OCI-M1 (cell line): Measurements from ENCODE around the gene CD109.
"Not testable (repeated sequence)": the region's sequence is repeated elsewhere in the genome, so short reads cannot be mapped to it uniquely, and the experiment has no call there.

Experiments used
- DNase-seq: peaks from one replicate; lab custom pipeline; 2025; lab: John Stamatoyannopoulos, UW

CD109 gene

DNA sequence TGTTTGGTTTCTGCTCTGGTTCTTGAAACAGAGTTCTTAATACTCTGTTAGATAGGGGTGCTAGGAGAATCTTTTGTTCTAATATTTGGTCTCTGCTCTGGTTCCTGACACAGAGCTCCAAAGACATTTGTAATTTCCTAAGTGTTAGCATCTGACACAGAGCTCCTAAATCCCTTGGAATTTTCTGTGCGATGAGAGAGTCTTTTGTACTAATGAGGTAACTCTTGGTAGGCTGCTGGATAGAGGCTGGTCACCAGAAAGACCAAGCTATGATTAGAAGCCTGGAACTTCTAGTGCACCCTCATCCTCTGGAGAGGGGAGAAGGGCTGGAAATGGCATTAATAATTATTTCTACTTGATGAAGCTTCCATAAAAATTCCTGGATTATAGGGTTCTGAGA, 7.7 kb upstream of the CD109 start:
- no peak for DNase-seq

DNA sequence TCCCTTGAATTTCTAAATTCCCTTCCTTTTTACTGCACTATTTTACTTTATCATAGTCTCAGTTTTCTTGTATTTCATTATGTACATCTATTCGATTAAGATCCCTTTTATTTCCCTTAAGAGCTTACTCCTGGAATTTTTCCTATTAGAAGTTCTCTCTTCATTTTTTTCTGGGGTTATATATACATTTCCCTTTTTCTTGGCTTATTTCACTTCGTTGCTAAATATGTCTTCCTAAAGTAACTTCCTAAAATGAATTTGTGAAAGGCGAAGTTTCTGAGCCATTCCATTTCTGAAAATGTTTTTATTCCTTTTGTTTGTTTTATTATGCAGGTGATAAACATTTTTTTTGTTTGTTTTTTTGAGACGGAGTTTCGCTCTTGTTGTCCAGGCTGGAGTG, 5.9 kb upstream of the CD109 start:
- DNase-seq, result no peak

DNA sequence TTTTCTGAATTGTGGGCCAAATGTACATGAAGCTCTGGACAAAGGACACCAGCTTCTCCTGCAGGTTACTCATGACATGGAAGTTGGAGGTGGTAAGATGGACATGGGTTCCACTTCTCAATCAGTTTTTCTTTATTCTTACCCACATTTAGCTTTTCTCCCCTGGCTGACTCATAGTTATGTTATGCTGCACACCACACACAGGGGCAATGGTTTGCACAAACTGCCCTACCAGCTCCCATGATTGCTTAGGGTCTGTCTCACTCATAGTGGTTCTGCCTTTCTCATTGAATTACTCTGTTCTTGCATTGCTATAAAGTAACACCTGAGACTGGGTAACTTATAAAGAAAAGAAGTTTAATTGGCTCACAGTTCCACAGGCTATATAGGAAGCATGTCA, 4.5 kb upstream of the CD109 start:
- no peak for DNase-seq

DNA sequence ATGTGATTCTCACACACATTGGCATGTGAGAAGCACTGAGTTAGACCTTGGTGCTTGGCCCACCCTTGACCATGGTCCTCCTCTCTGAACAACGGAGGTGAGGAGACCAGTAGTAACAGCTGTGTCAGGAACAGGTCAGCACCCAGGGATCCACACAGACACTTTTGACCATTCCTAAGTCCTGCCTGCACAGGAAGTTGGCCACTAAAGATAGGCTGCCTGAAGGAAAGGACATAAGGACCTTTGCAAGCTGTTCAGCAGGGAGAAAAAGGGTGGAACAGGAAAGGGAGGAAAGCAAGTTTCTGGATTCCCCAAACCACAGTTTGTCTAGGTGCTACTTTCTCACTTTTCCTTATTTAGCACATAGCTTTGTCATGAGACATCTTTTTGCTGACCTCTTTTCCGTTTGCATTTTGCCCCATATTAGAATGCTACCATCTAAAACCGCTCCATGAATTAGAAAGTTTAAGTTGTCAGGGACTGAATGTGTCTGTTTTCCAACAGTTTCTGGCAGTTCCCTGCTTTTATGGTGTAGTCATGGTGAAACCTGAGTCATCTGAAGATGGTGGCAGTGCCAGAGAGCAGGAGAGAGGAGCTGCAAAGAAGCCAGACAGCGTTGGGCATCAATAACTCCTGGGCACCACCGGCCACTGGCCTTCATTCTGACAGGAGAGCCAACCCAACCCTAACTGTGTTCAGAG, 1.1 kb upstream of the CD109 start:
- no peak for DNase-seq

DNA sequence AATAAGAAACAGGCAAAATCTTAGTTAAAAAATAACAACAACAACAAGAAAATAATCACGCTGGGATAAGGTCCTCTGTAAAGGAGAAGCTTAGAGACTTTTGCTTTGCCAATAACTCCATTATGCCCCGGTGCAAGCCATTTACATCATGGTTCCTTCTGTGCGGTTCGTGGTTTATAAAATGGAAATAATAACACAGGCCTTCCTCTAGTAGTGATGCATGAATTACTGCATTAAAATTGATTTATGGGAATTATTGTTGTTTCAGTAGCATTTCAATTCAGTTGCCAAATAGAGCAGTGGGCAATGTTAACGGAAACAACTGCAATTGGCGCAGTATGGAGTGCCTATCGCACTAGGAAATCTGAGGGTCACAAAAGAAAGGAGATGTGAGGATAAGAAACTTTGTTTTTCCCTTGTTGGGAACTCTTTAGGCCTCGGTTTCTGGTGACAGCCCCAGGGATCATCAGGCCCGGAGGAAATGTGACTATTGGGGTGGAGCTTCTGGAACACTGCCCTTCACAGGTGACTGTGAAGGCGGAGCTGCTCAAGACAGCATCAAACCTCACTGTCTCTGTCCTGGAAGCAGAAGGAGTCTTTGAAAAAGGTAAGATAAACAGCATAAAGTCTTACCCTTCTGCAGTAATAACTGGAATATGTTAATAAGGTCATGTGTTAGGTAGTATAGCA, 1.1 kb downstream of the CD109 start:
- DNase-seq, result no peak

DNA sequence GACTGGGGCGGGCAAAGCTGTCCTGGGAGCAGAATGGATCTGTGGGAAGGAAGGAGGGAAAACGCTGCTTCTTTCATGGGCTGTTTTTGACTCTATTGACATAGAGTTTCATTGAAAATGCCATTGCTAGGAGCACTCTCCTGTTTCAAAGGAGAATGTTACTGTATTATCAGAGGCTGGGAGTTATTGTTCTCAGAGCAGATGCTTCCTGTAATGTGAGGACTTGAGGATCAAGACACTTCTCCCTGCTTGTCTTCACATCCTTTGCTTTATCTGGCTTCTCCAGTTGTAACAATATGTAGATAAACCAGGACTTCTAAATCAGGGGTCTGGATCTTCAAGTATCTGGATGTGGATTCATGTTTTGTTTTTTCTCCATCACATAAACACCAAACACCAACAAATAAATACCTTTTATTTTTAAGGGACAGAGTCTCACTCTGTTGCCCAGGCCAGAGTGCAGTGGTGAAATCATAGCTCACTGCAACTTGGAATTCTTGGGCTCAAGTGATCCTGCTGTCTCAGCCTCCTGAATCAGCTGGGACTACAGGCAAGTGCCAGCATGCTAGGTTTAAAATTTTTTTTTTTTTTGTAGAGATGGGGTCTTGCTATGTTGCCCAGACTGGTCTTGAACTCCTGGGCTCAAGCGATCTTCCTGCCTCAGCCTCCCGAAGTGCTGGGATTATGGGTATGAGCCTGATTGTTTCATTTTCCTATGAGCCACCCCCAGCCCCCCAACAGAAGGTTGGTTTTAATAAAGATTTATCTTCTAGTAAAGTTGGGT, 3.9 kb downstream of the CD109 start:
- no peak for DNase-seq

DNA sequence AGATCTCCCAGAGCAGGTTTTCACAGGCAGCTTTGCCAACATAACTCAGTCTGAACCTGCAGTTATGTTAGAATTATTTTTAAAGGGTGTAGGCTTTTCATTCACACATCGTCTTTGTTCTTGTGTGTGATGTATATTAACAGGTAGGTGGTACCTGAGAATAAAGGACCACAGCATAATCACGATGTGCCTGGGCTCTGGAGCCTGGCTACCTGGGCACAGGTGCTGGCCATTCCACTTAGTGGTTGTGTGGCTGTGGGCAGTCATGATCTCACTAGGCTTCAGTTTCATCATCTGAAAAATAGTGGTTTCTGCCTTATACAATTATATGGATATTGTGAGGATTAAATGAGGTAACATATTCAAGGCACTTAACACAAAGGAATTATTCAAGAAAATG, 6.4 kb downstream of the CD109 start:
- DNase-seq, result no peak

DNA sequence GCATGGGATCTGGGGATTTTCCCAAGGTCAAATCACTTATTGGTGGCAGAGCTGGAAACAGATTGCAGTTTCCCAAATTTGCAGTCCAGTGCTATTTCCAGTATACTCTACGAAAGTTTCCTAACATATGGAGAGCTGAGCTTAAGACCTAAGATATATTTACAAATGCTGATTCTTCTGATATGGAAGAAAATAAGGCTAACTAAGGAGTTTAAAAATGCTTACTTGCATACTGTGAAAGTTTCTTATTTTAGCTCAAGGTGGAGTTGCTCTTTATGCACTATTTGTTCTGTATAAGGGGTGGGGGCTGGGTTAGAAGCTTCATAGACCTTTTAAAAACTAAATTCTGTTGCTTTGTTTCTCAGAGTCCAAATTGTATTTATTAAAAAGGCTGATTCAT, 7.5 kb downstream of the CD109 start:
- DNase-seq, result no peak

DNA sequence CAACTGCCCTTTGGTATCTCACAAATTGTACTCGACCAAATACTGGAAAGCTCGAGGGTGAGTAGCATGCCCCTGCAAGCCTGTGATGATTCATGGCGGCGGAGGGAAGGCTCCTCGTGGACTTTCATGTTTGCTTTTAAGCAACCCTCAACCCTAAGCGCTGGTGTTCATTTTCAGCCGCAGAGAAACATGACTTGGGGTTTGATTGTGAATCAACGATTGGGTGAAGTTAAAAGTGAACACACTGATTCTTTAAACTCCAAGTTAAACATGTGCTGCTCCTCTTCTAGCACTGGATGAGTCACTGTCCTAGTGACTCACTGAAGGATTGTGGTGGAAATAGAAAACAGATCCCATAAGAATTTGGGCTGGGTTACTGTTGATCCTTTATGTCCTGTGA, 8.3 kb downstream of the CD109 start:
- peak; percentile 30 for DNase-seq

DNA sequence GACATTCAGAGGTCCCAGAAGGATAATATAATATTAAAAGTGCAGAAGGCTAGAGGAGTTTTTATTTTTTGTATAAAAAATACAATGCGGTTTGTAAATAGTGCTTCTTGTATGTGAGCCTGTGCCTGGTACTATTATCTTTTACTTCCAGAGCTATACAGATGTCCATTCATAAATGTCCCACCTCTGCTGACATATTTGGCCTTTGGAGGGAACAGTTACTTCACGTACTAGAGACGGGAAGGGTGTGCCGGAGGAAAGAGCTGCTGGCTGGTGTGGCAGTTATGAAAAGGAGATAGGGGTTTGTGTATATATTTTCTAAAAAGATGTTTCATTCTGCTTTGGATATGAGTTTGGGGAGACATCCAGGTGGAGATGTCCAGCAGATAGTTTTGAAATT, 8.8 kb downstream of the CD109 start:
- no peak for DNase-seq

DNA sequence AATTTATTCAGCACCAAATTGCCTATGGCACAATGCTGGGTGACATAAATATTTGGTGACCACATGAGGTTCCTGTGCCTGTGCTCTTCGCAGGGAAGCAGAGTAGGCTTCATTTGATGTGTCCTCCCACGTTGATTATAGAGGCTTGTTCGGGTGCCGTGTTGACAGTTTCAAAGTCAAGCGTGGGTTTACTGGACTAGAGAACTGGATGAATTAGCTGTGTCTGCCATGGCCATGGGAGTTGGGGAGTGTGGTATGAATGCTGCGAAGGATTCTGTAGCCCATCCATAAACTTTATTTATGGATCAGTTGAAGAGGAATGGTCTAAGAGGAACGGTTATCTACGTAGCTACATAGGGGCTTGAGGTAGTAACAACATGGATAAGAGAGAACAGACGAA, 11.0 kb downstream of the CD109 start:
- no peak for DNase-seq

DNA sequence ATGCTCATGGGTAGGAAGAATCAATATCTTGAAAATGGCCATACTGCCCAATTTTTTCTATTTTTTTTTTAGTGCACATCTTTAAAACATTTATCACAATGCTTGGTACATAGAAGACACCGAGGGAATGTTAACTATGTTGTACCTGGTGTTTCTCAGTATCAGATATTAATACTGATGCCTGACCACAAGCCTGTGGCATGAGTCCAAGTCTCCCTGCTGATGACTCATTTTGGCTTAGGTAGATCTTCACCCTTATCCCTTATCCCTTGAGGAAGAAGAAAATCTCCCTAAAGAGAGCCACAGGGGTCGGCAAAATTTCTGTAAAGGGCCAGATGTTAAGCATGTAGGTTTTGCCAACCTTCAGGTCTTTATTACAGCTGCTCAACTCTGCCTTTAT, 14.5 kb downstream of the CD109 start:
- DNase-seq, result peak; percentile 11

DNA sequence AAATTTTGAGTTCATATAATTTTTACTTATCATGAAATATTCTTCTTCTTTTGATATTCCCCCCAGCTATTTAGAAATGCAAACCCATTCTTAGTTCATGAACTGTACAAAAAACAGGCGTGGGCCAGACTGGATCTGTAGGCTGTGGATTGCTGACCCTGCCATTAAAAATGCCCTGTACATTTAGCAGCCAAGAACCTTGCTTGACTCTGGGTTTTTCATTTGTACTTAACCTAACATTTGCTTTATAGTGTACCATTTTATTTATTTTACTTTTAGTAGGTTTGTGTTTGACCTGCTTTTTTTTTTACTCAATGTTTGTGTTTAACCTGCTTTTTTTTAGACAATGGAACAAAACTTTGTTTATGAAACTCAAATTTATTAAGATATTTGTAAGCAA, 14.9 kb downstream of the CD109 start:
- DNase-seq, result no peak

DNA sequence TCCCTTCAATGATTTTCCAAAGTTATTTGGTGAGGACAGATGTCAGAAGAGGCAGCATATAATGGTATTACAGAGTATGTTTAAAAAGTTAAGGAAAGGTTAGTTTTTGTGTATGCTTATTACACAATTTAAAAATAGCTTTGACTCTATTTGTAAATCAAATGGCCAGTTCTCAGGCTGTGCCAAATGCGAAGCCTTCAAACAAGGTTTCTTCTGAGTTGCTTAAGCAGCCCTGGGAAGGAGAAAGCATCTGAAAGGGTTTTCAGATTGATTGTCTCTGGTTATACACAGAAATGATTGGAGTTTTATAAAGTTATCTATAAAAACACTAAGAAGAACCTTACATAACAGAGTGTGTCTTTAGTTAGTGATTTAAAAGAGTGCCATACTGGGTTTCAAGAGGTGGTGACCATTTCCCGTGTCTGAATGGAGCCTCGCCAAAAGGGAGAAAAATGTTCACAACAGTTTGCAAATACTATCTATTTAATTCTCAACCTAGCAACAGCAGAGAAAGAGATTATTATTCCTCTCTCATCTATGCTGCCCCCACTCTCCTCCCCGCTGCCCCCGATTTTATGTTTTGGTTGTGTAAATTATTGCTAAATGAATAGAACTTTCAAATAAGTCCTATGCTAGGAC, 16.7 kb downstream of the CD109 start:
- no peak for DNase-seq

DNA sequence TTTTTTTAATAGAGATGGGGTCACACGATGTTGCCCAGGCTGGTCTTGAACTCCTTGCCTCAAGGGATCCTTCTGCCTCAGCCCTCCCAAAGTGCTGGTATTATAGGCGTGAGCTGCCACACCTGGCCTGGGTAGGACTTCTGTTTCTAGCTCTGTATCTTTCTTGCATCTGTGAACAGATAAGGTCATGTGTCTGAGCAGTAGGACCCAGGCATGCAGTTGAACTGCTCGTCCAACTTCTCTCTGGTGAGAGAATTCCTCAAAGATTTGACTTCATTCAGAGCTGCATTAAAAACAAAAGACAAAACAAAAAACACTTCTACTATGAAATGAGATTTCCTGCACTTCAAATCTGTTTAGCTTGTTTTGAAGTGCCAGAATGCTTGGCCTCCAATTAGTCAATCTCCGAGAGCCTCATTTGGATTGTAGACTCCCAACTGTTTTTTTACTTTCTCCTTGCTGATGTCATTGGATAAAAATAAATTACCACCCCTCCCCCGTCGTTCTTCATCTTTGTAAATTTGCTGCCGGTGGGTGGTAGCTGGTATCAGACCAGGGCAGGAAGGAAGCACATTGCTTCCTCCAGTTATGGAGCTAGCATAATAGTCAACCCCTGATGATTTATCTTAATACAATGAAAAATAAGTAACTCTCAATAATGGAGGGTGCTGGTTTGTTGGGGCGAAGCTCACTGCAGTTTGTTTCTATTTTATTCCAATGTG, 17.6 kb downstream of the CD109 start:
- no peak for DNase-seq

DNA sequence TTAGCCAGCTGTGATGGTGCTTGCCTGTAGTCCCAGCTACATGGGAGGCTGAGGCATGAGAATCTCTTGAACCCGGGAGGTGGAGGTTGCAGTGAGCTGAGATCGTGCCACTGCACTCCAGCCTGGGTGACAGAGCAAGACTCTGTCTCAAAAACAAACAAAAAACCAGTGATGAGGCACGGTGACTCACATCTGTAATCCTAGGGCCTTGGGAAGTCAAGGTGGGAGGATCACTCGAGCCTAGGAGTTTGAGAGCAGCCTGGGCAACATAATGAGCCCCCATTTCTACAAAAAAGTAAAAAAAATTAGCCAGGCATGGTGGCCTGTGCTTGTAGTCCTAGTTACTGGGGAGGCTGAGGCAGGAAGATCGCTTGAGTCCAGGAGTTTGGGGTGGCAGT, 19.1 kb downstream of the CD109 start:
- not testable (repeated sequence) for DNase-seq

DNA sequence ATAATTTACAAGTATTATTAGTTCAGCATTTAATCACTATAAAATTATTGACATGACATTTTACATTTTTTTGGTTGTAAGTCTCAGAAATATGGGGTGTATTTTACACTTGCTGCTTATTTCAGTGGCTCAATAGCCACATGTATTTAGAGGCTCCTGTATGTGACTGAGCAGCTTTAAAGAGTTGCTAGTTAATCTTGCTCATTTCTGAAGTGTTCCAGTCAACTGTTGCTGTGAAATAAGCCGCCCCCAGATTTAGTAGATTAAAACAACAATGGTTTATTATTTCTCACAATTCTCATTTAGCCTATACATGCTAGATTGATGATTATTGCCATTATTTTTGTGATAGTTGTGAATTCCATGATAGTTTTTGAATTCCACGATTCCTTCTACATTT, 23.0 kb downstream of the CD109 start:
- no peak for DNase-seq

DNA sequence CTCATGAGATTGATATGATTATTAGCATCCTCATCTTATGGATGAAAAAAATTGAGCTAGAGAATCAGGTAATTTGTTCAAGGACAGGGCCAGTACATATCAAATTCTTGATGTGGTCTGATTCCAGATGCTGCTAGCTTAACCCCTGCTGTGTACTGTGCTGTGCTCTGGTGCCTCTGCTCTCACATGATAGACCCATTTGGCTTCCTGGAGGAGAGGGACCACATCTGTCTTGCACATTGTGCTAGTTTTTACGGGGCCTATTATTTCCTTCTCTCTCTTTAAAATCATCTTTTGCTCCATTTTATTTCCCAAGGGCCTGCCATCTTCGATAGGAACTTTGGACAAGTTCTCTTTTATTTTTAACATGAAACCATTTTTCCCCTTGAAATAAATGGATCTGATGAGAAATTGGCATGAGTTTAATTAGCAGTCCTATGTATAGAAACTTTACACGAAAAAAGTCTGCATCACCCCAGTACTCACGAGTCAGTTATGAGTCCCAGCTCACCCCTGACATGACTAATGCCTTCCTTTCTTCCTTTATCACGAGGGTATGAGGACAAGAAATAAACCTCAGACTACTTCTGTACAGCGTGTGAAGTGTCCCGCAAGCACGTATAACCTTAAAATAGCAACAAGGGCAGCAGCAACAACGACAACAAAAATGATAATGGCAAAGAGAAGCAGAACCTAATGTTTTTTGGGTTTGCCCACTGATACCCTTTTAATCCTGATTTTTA, 26.5 kb downstream of the CD109 start:
- peak; percentile 57 for DNase-seq

DNA sequence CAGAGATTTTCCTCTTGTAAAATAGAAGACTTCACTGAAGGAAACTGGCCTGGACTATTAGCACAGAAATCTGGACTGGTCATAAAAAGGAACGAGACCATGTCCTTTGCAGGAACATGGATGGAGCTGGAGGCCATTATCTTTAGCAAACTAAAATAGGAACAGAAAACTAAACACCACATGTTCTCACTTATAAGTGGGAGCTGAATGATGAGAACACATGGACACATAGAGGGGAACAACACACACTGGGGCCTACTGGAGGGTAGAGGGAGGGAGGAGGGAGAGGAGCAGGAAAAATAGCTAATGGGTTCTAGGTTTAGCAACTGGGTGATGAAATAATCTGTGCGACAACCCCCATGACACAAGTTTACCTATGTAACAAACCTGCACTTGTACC, 27.5 kb downstream of the CD109 start:
- not testable (repeated sequence) for DNase-seq

DNA sequence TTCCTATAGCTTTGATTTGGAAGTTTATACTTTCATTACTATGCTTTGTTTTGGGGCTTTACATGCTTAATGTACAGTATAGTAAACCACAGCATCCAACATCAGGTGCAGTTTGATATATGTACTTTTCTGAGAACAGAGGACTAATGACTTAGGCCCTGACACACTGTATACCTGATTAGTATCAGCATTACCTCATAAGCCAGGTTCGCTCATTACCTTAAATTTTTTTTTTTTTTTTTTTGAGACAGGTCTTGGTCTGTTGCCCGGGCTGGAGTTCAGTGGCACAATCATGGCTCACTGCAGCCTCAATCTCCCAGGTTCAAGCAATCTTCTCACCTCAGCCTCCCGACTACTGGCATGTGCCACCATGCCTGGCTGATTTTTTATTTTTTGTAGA, 28.4 kb downstream of the CD109 start:
- DNase-seq, result no peak

DNA sequence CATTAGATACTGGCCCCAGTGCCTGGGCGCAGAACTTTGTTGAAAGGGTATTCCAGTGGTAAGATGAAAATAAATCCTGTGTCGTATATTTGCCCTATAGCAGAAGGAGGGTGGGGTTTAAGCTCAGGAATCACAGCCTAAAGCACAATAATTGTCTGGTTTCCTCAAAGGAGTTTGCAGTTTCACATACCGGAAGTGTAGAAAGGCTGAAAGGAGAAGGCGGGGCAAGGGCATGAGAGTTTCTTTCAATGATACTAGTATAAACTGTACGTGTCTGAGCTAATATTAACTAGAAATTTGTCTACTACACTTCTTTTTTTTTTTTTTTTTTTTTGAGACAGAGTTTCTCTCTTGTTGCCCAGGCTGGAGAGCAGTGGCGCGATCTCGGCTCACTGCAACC, 29.2 kb downstream of the CD109 start:
- not testable (repeated sequence) for DNase-seq
